ENCODE results near the gene WBP11.

WBP11 gene

GRCh38 chr12:14824012-14824634, 20.8 kb upstream of the WBP11 start:
- FAIRE-seq = no peak

DNA sequence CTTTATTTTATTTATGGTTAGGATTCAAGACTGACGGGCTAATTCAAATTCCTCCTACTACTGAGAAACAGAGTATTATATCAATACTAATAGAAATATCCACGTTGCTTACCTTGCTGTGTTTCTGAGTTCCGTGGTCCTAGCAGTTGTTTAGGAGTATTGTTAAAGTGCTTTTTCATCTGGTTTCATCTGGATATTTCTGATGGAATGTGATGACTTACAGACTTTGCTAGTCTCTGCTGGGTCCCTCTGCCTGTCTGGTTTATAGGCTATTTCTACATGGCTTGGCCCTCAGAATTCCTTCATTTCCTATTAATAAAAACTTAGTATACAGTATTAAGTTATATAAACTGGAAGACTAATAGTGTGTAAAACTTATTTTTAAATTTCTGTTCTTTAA, 10.7 kb upstream of the WBP11 start, which contains the start of gene SMCO3:
SMCO3 (minus strand) TSS at position 169 of the 400 bp plus-strand sequence. CDS start 7,502 bp downstream, outside the sequence.
- no peak for FAIRE-seq

GRCh38 chr12:14811486-14811885, 8.2 kb upstream of the WBP11 start:
- no peak for FAIRE-seq

- FAIRE-seq = no peak
Observed at GRCh38 chr12:14810953-14811483, 7.7 kb upstream of the WBP11 start.

- no peak for FAIRE-seq
Observed at GRCh38 chr12:14810167-14810952, 7.1 kb upstream of the WBP11 start.

GRCh38 chr12:14803830-14804160, 517 bp upstream of the WBP11 start:
- no peak for FAIRE-seq

DNA sequence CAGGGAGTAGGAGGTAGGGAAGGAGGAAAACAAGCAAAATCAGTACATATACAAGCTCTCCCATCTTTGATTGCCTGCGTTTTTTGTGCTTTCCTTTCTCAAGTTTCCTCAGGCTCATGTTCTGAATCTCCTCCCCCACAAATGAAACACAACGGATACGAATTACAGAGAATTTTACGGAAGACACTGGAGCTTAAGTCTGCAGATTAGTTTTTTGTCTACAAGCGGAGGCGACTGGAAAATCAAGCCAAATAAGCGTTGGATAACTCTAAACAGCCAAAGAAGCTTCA, 612 bp downstream of the WBP11 start:
- FAIRE-seq = no peak

DNA sequence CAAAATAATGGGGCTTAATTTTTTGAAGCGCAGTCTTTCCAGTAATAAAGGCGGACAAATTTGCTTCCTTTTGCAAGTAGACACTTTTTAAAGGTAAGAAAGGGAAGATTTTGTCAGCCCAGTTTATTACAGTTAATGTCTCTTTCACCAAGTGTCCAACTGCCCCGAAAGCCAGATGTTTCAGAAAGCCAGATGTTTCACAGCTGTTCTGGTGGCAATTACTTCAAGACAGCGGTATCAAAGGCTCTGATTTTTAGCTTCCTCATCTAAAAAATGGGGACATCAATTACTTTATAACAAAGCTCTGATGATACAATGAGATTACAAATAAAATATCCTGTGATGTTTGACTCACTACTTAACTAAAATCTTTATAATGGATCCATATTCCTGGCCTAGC, 1.0 kb downstream of the WBP11 start:
- no peak for FAIRE-seq

GRCh38 chr12:14795028-14795448, 8.2 kb downstream of the WBP11 start:
- no peak for FAIRE-seq

- no peak for FAIRE-seq
Observed at GRCh38 chr12:14785568-14785967, 17.7 kb downstream of the WBP11 start.

GRCh38 chr12:14784471-14784870, 18.8 kb downstream of the WBP11 start:
- no peak for FAIRE-seq

GRCh38 chr12:14782756-14783155, 20.5 kb downstream of the WBP11 start:
- no peak for FAIRE-seq

DNA sequence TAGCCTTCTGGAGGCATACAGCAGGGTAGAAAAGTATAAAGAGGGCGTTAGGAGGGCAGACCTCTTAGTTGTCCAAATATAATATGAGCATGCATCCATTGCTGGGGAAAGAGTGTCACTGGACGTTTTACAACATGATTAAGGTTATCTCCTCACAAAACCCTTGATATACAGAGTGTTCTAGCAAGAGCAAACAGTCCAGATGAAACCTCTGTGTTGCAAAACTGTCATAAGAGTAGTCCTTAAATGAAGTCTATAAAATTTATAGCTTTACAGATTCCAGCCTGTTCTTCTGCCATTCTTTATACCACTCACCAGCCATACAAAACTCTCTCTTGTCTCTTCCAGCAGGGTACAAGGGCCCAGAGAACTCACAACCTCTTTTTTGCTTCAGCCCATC, 21.7 kb downstream of the WBP11 start:
- no peak for FAIRE-seq

GRCh38 chr12:14780859-14781258, 22.4 kb downstream of the WBP11 start:
- no peak for FAIRE-seq

- FAIRE-seq = no peak
Observed at GRCh38 chr12:14779834-14780233, 23.4 kb downstream of the WBP11 start.

GRCh38 chr12:14777271-14777670, 26.0 kb downstream of the WBP11 start:
- FAIRE-seq = no peak

DNA sequence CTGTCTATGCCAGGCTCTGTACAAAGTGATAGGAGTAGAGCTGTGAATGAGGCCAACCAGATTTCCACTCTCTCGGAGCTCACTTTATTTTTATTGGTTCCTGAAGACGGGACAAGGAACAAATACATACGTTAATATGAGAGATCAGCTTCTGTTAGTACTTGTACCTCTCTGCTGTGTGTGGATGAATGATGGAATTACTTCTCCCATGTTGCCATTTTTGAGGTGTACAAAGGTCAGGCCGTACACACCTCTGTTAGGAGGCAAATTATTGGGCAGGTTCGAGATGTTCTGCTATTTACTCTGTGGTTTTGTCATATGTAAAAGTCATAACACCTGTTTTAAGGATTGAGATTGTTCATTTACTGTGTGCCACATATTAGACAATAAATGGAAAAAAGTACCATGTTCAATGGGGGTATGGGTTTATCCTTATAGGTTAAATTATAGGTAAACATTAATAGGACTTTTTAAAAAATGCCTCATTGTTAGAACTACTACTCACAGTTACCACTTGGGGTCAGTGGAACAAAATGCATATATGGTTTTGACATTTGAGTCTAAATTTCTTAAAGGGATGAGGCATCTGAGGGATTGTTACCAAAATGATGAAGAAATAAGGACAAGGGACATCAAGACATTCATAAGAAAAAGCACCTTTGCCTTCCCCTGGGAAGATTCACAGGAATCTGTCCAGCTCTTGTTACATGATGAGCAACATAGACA, 26.9 kb downstream of the WBP11 start:
- FAIRE-seq = peak; percentile 65

DNA sequence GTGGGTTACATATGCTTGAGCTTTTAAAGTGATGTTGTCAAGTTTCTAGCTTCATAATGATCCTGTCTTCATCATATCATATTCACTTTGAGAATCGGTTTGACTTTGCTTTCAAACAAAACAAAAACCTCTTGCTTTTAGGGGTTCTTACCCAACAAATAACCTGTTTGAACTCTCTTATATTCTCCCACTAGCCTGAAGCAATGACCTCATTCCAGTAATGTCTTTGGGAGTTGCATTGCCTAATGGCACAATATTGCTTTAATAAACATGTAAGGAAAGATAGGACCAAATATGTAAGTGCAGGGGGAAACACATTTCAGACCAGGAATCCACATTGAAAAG, 27.7 kb downstream of the WBP11 start:
- FAIRE-seq = no peak

- FAIRE-seq = no peak
Observed at GRCh38 chr12:14774906-14775635, 28.2 kb downstream of the WBP11 start.

- peak; percentile 55 for FAIRE-seq
Observed at GRCh38 chr12:14774074-14774905, 29.0 kb downstream of the WBP11 start.

DNA sequence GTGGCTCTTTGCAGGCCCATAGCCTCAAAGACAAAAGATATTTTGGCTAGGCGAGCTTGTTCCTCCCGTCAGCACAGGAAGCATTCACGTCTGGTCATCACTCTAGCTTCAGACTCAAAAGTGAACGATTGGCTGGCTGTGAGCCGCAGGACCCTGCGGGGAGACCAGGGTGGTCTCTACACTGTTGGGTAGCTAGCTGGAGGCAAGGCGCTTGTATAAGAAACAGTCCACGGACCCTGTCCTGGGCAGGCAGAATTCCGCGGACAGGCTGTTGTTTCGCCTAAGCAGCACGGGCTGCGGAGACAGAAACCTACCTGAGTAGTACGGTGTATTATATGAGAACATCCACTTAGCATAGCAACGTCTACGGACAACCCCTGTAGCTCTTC, 29.6 kb downstream of the WBP11 start:
- FAIRE-seq = no peak

DNA sequence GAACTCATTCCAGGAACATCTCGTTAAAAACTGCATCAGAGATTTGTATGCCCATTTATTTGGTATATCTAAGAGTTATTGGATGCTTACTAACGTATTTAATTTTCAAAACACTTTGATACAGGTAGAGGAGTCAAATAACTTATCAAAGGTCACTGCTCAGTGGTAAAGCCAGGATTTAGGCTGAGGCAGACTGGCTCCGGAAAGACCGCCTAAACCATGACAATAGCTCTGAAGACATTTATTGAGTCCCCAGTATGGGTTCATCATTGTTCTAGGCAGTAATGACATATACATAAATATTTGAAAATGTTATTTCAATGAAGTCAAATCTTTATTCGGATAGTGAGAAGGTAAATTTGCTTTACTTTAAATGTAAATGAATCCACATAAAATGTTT, 30.3 kb downstream of the WBP11 start:
- FAIRE-seq = no peak
